GM12878 (cell line): ENCODE data around the gene SYCP2. TPM values are rescaled to one million over a fixed set of nuclear protein-coding genes. Genes with fewer than 3 reads are reported as not detected.

Source experiments
- ATAC-seq: fragments of 200-7000 bp; cut with Tn5 transposase; 3 replicates; pipeline ENCODE4 v1.9.1; 2020; ENCODE audit warnings: mild to moderate bottlenecking, moderate library complexity
- BruUV-seq: library from RNA; stranded (reverse); fragments of 400-500 nt; replicated peaks from 2 replicates; lab custom pipeline; 2021; lab: Mats Ljungman, UMichigan
- CTCF ChIA-PET: fragments of 300-600 bp; sonication (Branson Sonifier 250); formaldehyde crosslinking; extraction: SDS; loops from one replicate; lab custom pipeline; 2021; ENCODE audit warnings: inconsistent platforms; lab: Yijun Ruan, JAX
- POLR2A ChIA-PET: fragments of 350-600 bp; formaldehyde crosslinking; extraction: SDS; loops from one replicate; lab custom pipeline; 2021; ENCODE audit warnings: inconsistent platforms; lab: Charles Lee
- RAD21 ChIA-PET: fragments of 300-600 bp; sonication (Branson Sonifier 250); formaldehyde crosslinking; loops from one replicate; lab custom pipeline; 2023; ENCODE audit warnings: antibody characterized with exemption; ENCODE audit not compliant: unreplicated experiment; lab: Charles Lee
- SMC1A ChIA-PET: fragments of 300-600 bp; sonication (Branson Sonifier 250); formaldehyde crosslinking; loops from one replicate; lab custom pipeline; 2023; ENCODE audit not compliant: unreplicated experiment, uncharacterized antibody; lab: Charles Lee
- DNase-seq: peaks from one replicate; pipeline ENCODE4 v3.0.0-alpha.2; 2011; ENCODE audit warnings: low read depth, low spot score
- FAIRE-seq: peaks from 3 replicates; lab custom pipeline; 2011; peaks lifted over from hg19 to GRCh38; lab: Jason Lieb, UNC
- H2AFZ ChIP-seq: 2 replicates; pipeline ENCODE4 v1.6.0; 2011; ENCODE audit warnings: low read depth, low read length, control low read depth; ENCODE audit not compliant: control insufficient read depth
- H3K27ac ChIP-seq: 2 replicates; pipeline ENCODE4 v1.5.1; 2011; ENCODE audit warnings: control low read depth; ENCODE audit not compliant: control insufficient read depth, insufficient read depth
- H3K27me3 ChIP-seq, 2 experiments: replicated peaks in 1 of 2; 2 replicates each; pipeline versions ENCODE4 v1.6.0 to v1.6.1; 2011; ENCODE audit warnings: low read length in 1 of 2; ENCODE audit not compliant: control insufficient read depth in 2 of 2, insufficient read depth in 2 of 2
- H3K36me3 ChIP-seq, 2 experiments: 2 replicates each; pipeline ENCODE4 v1.5.1; 2011; ENCODE audit warnings: low read length in 1 of 2; ENCODE audit not compliant: control insufficient read depth in 2 of 2, insufficient read depth in 2 of 2
- H3K4me1 ChIP-seq: 2 replicates; pipeline ENCODE4 v1.6.1; 2011; ENCODE audit warnings: mild to moderate bottlenecking, low read length, moderate library complexity, mixed read lengths; ENCODE audit not compliant: control insufficient read depth, insufficient read depth
- H3K4me2 ChIP-seq: 2 replicates; pipeline ENCODE4 v1.6.0; 2011; ENCODE audit warnings: control low read depth; ENCODE audit not compliant: control insufficient read depth, insufficient read depth
- H3K4me3 ChIP-seq: fragments of 200-600 bp; sonication (generic); 2 replicates; pipeline ENCODE4 v1.5.1; 2016
- H3K79me2 ChIP-seq: 2 replicates; pipeline ENCODE4 v1.6.0; 2011; ENCODE audit warnings: low read length; ENCODE audit not compliant: control insufficient read depth, insufficient read depth
- H3K9ac ChIP-seq: 2 replicates; pipeline ENCODE4 v1.8.0; 2011; ENCODE audit warnings: low read length, control low read depth, mixed read lengths; ENCODE audit not compliant: control insufficient read depth, insufficient read depth
- H3K9me3 ChIP-seq: replicated peaks from 3 replicates; pipeline ENCODE4 v1.5.1; 2011; ENCODE audit warnings: mild to moderate bottlenecking, low read length; ENCODE audit not compliant: control insufficient read depth, insufficient read depth
- H4K20me1 ChIP-seq: 2 replicates; pipeline ENCODE4 v1.6.0; 2011; ENCODE audit not compliant: control insufficient read depth, insufficient read depth
- IRF4 ChIP-seq: IDR thresholded peaks from 2 replicates; pipeline ENCODE4 v1.6.1; 2011; ENCODE audit warnings: low read depth, low read length
- NRF1 ChIP-seq: conservative IDR thresholded peaks from 2 replicates; pipeline ENCODE4 v1.6.1; 2011; ENCODE audit warnings: mild to moderate bottlenecking, low read depth, low read length, improper control_type of control experiment
- PAX8 ChIP-seq: fragments of 450-650 bp; IDR thresholded peaks from 2 replicates; pipeline ENCODE4 v1.6.1; 2017; ENCODE audit warnings: mild to moderate bottlenecking, moderate library complexity
- WGBS: methylation state at CpG from one replicate; pipeline ENCODE4 v1.1.6; 2016; ENCODE audit warnings: low lambda C conversion rate; ENCODE audit not compliant: insufficient replicate concordance, insufficient coverage; ENCODE audit errors: missing lambda C conversion rate; 5-methylcytosine and 5-hydroxymethylcytosine counted together
- in situ Hi-C: fragments of 300-500 bp; cut with MboI; formaldehyde crosslinking; loops from 9 replicates; pipeline ENCODE4 v1.14.3; 2018; ENCODE audit warnings: mixed read lengths
- intact Hi-C: fragments of 100-400 bp; cut with micrococcal nuclease; formaldehyde crosslinking; loops from one replicate; pipeline ENCODE4 v1.14.2; 2022; ENCODE audit not compliant: unreplicated experiment
- polyA plus RNA-seq, 11 experiments: library from polyadenylated mRNA; depleted of rRNA in 4 of 11; unstranded in 6 of 11; stranded (reverse) in 5 of 11; fragments of >200 nt; fragmentation: Nextera tagmentation in 4 of 11; fragmentation: Illumina TruSeq in 1 of 11; extraction: Ambion mirVana in 4 of 11; extraction: Trizol in 1 of 11; gene quantifications; 1 replicate in 1 of 11; 2 replicates in 10 of 11; pipeline versions ENCODE4 v1.2.1 to v1.2.3, GENCODE V29; 2011 to 2016; ENCODE audit warnings: inconsistent platforms in 2 of 11, missing spikeins in 2 of 11, low read depth in 1 of 11
- total RNA-seq, 4 experiments: library from RNA; depleted of rRNA in 3 of 4; stranded (reverse); fragments of >200 nt in 3 of 4; fragmentation: Illumina TruSeq in 1 of 4; extraction: Trizol in 1 of 4; gene quantifications; 2 replicates each; pipeline versions ENCODE4 v1.2.1 to v1.2.3, GENCODE V29; 2013 to 2021
- TF ChIP-seq, protein P1 (sequence below): fragments of 450-650 bp; IDR thresholded peaks from 2 replicates; pipeline ENCODE4 v1.6.1; 2017; ENCODE audit warnings: mild to moderate bottlenecking, moderate library complexity
- TF ChIP-seq, protein P2 (sequence below): fragments of 450-650 bp; IDR thresholded peaks from 2 replicates; pipeline ENCODE4 v1.6.1; 2017; ENCODE audit warnings: mild to moderate bottlenecking, moderate library complexity

SYCP2 gene
- total and polyA plus RNA-seq, 10 of the 15 experiments (the other 5 are each of a cell fraction or from before 2014, with no cell fraction given), result 0.01 to 0.18 (median 0.09) TPM; not detected in 2

DNA sequence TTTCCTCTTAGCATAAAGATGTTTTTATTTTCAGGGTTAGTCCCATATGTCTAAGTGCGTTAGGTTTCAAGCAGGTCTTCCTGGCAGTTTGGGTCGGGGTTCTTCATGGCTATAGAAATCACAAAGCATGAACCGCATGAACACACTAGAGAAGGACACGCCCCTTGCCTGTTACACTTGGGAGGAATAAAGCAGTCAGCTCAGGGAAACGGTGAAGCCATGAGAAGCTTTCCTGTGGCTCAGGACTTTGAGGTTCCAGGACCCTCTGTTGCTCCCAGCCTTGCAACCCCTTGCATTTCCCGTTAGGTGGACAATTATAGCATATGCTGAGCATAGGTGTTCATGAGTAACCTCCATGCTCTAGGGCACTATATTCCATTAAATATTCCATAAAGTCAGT lies 96.7 kb downstream of the SYCP2 start (continued):
- TF ChIP-seq, protein P1, sequence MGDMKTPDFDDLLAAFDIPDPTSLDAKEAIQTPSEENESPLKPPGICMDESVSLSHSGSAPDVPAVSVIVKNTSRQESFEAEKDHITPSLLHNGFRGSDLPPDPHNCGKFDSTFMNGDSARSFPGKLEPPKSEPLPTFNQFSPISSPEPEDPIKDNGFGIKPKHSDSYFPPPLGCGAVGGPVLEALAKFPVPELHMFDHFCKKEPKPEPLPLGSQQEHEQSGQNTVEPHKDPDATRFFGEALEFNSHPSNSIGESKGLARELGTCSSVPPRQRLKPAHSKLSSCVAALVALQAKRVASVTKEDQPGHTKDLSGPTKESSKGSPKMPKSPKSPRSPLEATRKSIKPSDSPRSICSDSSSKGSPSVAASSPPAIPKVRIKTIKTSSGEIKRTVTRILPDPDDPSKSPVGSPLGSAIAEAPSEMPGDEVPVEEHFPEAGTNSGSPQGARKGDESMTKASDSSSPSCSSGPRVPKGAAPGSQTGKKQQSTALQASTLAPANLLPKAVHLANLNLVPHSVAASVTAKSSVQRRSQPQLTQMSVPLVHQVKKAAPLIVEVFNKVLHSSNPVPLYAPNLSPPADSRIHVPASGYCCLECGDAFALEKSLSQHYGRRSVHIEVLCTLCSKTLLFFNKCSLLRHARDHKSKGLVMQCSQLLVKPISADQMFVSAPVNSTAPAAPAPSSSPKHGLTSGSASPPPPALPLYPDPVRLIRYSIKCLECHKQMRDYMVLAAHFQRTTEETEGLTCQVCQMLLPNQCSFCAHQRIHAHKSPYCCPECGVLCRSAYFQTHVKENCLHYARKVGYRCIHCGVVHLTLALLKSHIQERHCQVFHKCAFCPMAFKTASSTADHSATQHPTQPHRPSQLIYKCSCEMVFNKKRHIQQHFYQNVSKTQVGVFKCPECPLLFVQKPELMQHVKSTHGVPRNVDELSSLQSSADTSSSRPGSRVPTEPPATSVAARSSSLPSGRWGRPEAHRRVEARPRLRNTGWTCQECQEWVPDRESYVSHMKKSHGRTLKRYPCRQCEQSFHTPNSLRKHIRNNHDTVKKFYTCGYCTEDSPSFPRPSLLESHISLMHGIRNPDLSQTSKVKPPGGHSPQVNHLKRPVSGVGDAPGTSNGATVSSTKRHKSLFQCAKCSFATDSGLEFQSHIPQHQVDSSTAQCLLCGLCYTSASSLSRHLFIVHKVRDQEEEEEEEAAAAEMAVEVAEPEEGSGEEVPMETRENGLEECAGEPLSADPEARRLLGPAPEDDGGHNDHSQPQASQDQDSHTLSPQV, result no peak
- TF ChIP-seq PAX8, result no peak

DNA sequence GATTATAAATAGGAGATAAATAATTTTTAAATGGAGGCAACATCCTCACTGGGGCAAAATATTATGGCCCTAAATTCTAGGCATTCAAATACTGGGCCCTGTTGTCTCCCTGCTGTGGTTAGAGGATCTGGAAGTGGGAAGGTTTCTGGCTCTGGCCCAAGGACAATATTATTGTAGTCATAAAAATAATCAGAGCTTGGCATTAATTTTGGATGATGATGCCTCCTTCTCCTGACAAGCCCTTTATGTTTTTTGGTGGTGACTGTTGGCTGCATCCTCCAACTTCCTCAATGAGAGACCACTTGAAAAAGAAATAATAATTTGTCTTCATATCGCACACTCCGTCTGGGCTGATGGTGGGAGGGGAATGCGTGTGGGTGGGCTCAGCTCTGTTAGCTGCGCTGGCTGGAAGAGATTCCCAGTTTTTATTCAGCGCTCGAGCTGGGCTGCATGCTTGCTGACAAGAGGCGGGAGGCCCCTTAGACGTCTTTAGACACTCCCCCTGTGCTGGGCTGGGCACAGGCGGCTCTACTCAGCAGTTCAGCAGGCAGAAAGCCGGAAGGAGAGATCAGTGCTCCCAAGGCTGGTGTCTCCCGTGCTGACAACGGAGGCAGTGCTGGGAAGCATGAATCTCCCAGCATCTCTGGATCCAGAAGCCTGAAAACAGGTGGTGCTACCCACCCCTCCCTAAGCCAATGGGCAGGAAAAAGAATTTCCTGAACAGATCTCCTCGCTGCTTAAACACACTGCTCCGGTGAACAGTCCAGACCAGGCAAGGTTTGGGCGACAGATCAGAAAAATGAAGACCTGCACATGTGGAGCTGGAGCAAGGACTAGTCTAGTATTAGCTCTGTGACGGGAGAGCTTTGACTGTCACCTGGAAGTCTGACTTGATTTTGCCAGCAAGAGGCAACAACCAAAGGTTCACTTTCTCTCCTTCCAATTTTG lies 97.7 kb downstream of the SYCP2 start:
- no peaks in the 10 kb centered on the region for H3K79me2 ChIP-seq
- intact Hi-C loops, result no loop called here
- WGBS, result 4% methylated on average over 16 of the region's 16 CpGs
- H3K9ac ChIP-seq, result no peak overlapping the region
- ChIA-PET CTCF (interaction anchor here (1.3 to 10.5 kb wide), 4 partner anchors 14 to 83 kb away, joined by 3 to 70 read pairs (median 5); no protein-coding TSS in a partner anchor), POLR2A (no interaction called here), SMC1A (interaction anchor here (6.6 kb wide), 1 partner anchor 14 kb away, joined by 56 read pairs; no protein-coding TSS in a partner anchor), RAD21 (interaction anchor here (1.2 to 1.4 kb wide), 2 partner anchors 14 to 52 kb away, joined by 4 to 6 read pairs; no protein-coding TSS in a partner anchor)
- TF ChIP-seq, protein P2, sequence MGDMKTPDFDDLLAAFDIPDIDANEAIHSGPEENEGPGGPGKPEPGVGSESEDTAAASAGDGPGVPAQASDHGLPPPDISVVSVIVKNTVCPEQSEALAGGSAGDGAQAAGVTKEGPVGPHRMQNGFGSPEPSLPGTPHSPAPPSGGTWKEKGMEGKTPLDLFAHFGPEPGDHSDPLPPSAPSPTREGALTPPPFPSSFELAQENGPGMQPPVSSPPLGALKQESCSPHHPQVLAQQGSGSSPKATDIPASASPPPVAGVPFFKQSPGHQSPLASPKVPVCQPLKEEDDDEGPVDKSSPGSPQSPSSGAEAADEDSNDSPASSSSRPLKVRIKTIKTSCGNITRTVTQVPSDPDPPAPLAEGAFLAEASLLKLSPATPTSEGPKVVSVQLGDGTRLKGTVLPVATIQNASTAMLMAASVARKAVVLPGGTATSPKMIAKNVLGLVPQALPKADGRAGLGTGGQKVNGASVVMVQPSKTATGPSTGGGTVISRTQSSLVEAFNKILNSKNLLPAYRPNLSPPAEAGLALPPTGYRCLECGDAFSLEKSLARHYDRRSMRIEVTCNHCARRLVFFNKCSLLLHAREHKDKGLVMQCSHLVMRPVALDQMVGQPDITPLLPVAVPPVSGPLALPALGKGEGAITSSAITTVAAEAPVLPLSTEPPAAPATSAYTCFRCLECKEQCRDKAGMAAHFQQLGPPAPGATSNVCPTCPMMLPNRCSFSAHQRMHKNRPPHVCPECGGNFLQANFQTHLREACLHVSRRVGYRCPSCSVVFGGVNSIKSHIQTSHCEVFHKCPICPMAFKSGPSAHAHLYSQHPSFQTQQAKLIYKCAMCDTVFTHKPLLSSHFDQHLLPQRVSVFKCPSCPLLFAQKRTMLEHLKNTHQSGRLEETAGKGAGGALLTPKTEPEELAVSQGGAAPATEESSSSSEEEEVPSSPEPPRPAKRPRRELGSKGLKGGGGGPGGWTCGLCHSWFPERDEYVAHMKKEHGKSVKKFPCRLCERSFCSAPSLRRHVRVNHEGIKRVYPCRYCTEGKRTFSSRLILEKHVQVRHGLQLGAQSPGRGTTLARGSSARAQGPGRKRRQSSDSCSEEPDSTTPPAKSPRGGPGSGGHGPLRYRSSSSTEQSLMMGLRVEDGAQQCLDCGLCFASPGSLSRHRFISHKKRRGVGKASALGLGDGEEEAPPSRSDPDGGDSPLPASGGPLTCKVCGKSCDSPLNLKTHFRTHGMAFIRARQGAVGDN, result no peak
- TF ChIP-seq IRF4 (no peak), NRF1 (no peak)
- no peaks in the 10 kb centered on the region for H3K36me3 ChIP-seq
- H3K9me3 ChIP-seq, result no peaks in the 10 kb centered on the region
- H2AFZ ChIP-seq, result peak overlapping the region; percentile 37
- no peak overlapping the region for H3K27ac ChIP-seq
- BruUV-seq, result no TSS peak
- H3K4me2 ChIP-seq, result no peak overlapping the region
- peaks cover 17% of the 10 kb centered on the region for H3K4me1 ChIP-seq
- H3K27me3 ChIP-seq, result no peaks in the 10 kb centered on the region; a peak in 1 of 4 replicates
- no peak overlapping the region for H3K4me3 ChIP-seq
- H4K20me1 ChIP-seq, result no peaks in the 10 kb centered on the region
- DNase-seq (no peak), ATAC-seq (peak; percentile 71), FAIRE-seq (no peak)
- in situ Hi-C loops, result no loop called here
